H9 (cell line): ENCODE measurements around the gene SEMA6A. TPM values are rescaled to one million over a fixed set of nuclear protein-coding genes. Genes with fewer than 3 reads are reported as not detected.
A peak's percentile ranks its signal among the peaks of the same experiment; 100 is the strongest.

Experiments
- DNase-seq: peaks from one replicate; pipeline ENCODE4 v3.0.0-alpha.2; 2017
- H2AFZ ChIP-seq: one replicate; pipeline ENCODE4 v1.6.1; 2013; ENCODE audit warnings: mild to moderate bottlenecking, low read length, control low read depth, moderate library complexity
- H2AK5ac ChIP-seq: 2 replicates; pipeline ENCODE4 v1.6.1; 2013; ENCODE audit warnings: low read length, control low read depth, mixed read lengths; ENCODE audit not compliant: insufficient read length
- H2BK120ac ChIP-seq: one replicate; pipeline ENCODE4 v1.6.1; 2013; ENCODE audit warnings: low read depth, mild to moderate bottlenecking, low read length, control low read depth, inconsistent platforms; ENCODE audit not compliant: poor library complexity, severe bottlenecking
- H2BK12ac ChIP-seq: 2 replicates; pipeline ENCODE4 v1.6.1; 2013; ENCODE audit warnings: low read length, control low read depth, mixed read lengths, low read depth; ENCODE audit not compliant: insufficient read length
- H2BK15ac ChIP-seq: 2 replicates; pipeline ENCODE4 v1.6.1; 2013; ENCODE audit warnings: low read depth, low read length, control low read depth
- H2BK20ac ChIP-seq: one replicate; pipeline ENCODE4 v1.6.1; 2013; ENCODE audit warnings: low read depth, mild to moderate bottlenecking, low read length, control low read depth, inconsistent platforms; ENCODE audit not compliant: poor library complexity, severe bottlenecking
- H2BK5ac ChIP-seq: 2 replicates; pipeline ENCODE4 v1.6.1; 2013; ENCODE audit warnings: low read length, control low read depth, mixed read lengths; ENCODE audit not compliant: insufficient read length
- H3K14ac ChIP-seq: 2 replicates; pipeline ENCODE4 v1.6.1; 2013; ENCODE audit warnings: low read length, control low read depth; ENCODE audit not compliant: insufficient read depth
- H3K18ac ChIP-seq: 2 replicates; pipeline ENCODE4 v1.6.1; 2013; ENCODE audit warnings: low read depth, mild to moderate bottlenecking, mixed read lengths, low read length, control low read depth; ENCODE audit not compliant: insufficient read length
- H3K23ac ChIP-seq: 2 replicates; pipeline ENCODE4 v1.6.1; 2013; ENCODE audit warnings: low read length, control low read depth, mixed read lengths, low read depth; ENCODE audit not compliant: insufficient read length
- H3K23me2 ChIP-seq: 2 replicates; pipeline ENCODE4 v1.6.1; 2013; ENCODE audit warnings: low read depth, mild to moderate bottlenecking, mixed read lengths, low read length, control low read depth; ENCODE audit not compliant: insufficient read length, poor library complexity, severe bottlenecking
- H3K27ac ChIP-seq: 2 replicates; pipeline ENCODE4 v1.5.1; 2013; ENCODE audit warnings: low read length, control low read depth, mixed read lengths, low read depth; ENCODE audit not compliant: insufficient read length
- H3K27me3 ChIP-seq: 2 replicates; pipeline ENCODE4 v1.6.1; 2013; ENCODE audit warnings: low read length, control low read depth, inconsistent platforms; ENCODE audit not compliant: insufficient read depth
- H3K4ac ChIP-seq: 2 replicates; pipeline ENCODE4 v1.6.1; 2013; ENCODE audit warnings: low read depth, mild to moderate bottlenecking, control low read depth, inconsistent platforms, low read length, moderate library complexity
- H3K4me1 ChIP-seq: 2 replicates; pipeline ENCODE4 v1.6.1; 2013; ENCODE audit warnings: low read length, control low read depth, inconsistent platforms; ENCODE audit not compliant: insufficient read depth
- H3K4me2 ChIP-seq: 2 replicates; pipeline ENCODE4 v1.6.1; 2013; ENCODE audit warnings: low read length, control low read depth, mixed read lengths; ENCODE audit not compliant: insufficient read length, insufficient read depth
- H3K56ac ChIP-seq: 2 replicates; pipeline ENCODE4 v1.6.1; 2013; ENCODE audit warnings: low read depth, mild to moderate bottlenecking, mixed read lengths, low read length, control low read depth; ENCODE audit not compliant: insufficient read length
- H3K79me1 ChIP-seq: 2 replicates; pipeline ENCODE4 v1.6.1; 2013; ENCODE audit warnings: low read depth, mild to moderate bottlenecking, moderate library complexity, low read length, control low read depth, inconsistent platforms; ENCODE audit not compliant: insufficient read depth, poor library complexity, severe bottlenecking
- H3K79me2 ChIP-seq: 2 replicates; pipeline ENCODE4 v1.6.1; 2013; ENCODE audit warnings: low read length, control low read depth, inconsistent platforms; ENCODE audit not compliant: insufficient read depth
- H3K9ac ChIP-seq: 2 replicates; pipeline ENCODE4 v1.6.1; 2013; ENCODE audit warnings: low read length, control low read depth, mixed read lengths; ENCODE audit not compliant: insufficient read length; ENCODE audit errors: extremely low read depth
- H3K9me3 ChIP-seq: one replicate; pipeline ENCODE4 v1.6.1; 2013; ENCODE audit warnings: low read depth, low read length, inconsistent platforms; ENCODE audit not compliant: control insufficient read depth
- H3T11ph ChIP-seq: one replicate; pipeline ENCODE4 v1.6.1; 2013; ENCODE audit warnings: mild to moderate bottlenecking, low read length, control low read depth, inconsistent platforms
- H4K20me1 ChIP-seq: one replicate; pipeline ENCODE4 v1.6.1; 2013; ENCODE audit not compliant: control insufficient read depth, insufficient read length, insufficient read depth
- H4K5ac ChIP-seq: 2 replicates; pipeline ENCODE4 v1.6.1; 2013; ENCODE audit warnings: low read depth, mild to moderate bottlenecking, mixed read lengths, low read length, control low read depth; ENCODE audit not compliant: insufficient read length
- H4K8ac ChIP-seq: replicated peaks from 2 replicates; pipeline ENCODE4 v1.6.1; 2013; ENCODE audit warnings: low read length, control low read depth, mixed read lengths, low read depth; ENCODE audit not compliant: insufficient read length
- H4K91ac ChIP-seq: 2 replicates; pipeline ENCODE4 v1.6.1; 2013; ENCODE audit warnings: low read depth, mild to moderate bottlenecking, moderate library complexity, mixed read lengths, low read length, control low read depth; ENCODE audit not compliant: insufficient read length
- H3K27ac Mint-ChIP-seq, 3 experiments: 2 replicates in 2 of 3; 3 replicates in 1 of 3; pipeline ENCODE4 v1.8.0; 2020 to 2021; ENCODE audit warnings: mixed read lengths in 3 of 3, mild to moderate bottlenecking in 1 of 3, moderate library complexity in 1 of 3
- H3K27me3 Mint-ChIP-seq: 2 replicates; pipeline ENCODE4 v1.8.0; 2021; ENCODE audit warnings: low read depth, mild to moderate bottlenecking, moderate library complexity, mixed read lengths
- H3K36me3 Mint-ChIP-seq, 3 experiments: 2 replicates in 2 of 3; 3 replicates in 1 of 3; pipeline ENCODE4 v1.8.0; 2020 to 2021; ENCODE audit warnings: low read depth in 3 of 3, mixed read lengths in 3 of 3; ENCODE audit not compliant: insufficient read depth in 1 of 3
- H3K4me1 Mint-ChIP-seq, 2 experiments: 2 replicates each; pipeline ENCODE4 v1.8.0; 2020; ENCODE audit warnings: mixed read lengths in 2 of 2
- H3K4me3 Mint-ChIP-seq, 2 experiments: 2 replicates in 1 of 2; 3 replicates in 1 of 2; pipeline ENCODE4 v1.8.0; 2020 to 2021; ENCODE audit warnings: mild to moderate bottlenecking in 2 of 2, mixed read lengths in 2 of 2, moderate library complexity in 1 of 2
- H3K9me3 Mint-ChIP-seq, 2 experiments: 2 replicates in 1 of 2; 3 replicates in 1 of 2; pipeline ENCODE4 v1.8.0; 2020; ENCODE audit warnings: mild to moderate bottlenecking in 2 of 2, mixed read lengths in 2 of 2, moderate library complexity in 1 of 2
- WGBS: extraction: QIAGEN DNeasy Blood & Tissue Kit; methylation state at CpG from one replicate; pipeline ENCODE4 v1.1.7; 2013; ENCODE audit warnings: missing lambda C conversion rate, low lambda C conversion rate, mixed read lengths; ENCODE audit not compliant: insufficient read length; ENCODE audit errors: extremely low coverage; 5-methylcytosine and 5-hydroxymethylcytosine counted together
- total RNA-seq: library from RNA; stranded (reverse); gene quantifications from 2 replicates; pipeline ENCODE4 v1.2.1, GENCODE V29; 2021
- TF ChIP-seq, protein P1 (sequence below): fragments of 200-600 bp; sonication (generic); conservative IDR thresholded peaks from 3 replicates; pipeline ENCODE4 v1.8.0; 2021; ENCODE audit warnings: antibody characterized with exemption, mild to moderate bottlenecking

Gene SEMA6A
- total RNA-seq, 1 experiment from 2014 or later: 354 TPM

DNA sequence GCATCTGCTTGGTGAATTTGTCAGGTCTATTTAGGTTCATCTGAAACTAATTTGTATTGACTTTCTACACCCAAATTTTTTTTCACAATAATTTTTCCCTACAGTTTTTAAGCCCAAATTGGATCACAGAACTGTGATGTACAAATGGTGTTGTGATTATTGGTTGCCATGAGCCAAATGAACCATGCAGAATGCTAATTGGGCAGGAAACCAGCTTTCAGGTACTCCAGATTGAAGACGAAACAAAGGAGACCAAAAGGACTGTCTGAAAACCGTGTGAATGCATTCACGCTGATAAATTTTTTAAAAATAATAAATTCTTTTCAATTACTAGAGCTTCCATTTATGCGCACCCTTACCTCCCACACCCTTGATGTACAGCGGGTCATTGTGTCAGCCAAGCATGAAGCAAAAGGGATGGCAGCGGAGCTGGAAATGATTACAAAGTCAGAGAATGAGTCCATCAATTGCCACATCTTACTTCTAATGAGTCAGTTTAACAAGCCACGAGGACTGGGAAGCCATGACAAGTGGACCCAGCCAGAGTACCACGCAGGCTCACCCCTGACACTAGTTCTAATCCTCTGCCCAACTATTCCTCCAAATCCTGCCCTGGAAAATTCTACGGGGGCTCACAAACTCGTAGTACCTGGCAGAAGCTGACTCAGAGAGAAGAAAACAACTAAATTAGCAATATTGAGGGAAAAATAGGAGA lies 66.5 kb downstream of the SEMA6A start:
- Histone ChIP-seq H4K20me1 (peaks cover 2% of the 10 kb centered on the region), H2BK5ac (no peak overlapping the region), H2BK20ac (no peak overlapping the region), H3K4me2 (no peak overlapping the region), H3K79me1 (peaks cover 3% of the 10 kb centered on the region), H2BK12ac (no peak overlapping the region), H2BK120ac (no peak overlapping the region), H3K14ac (no peak overlapping the region), H3K4ac (no peak overlapping the region), H2AFZ (no peak overlapping the region), H3K56ac (no peak overlapping the region), H3K23ac (no peak overlapping the region), H4K5ac (no peak overlapping the region), H3K27me3 (no peaks in the 10 kb centered on the region), H3K18ac (no peak overlapping the region), H3K9me3 (no peaks in the 10 kb centered on the region), H3K23me2 (no peaks in the 10 kb centered on the region), H4K91ac (no peak overlapping the region), H3T11ph (no peak overlapping the region), H4K8ac (no peak overlapping the region), H3K27ac (no peak overlapping the region), H2BK15ac (no peak overlapping the region), H2AK5ac (no peak overlapping the region), H3K79me2 (peaks cover 89% of the 10 kb centered on the region), H3K4me1 (peaks cover 21% of the 10 kb centered on the region), H3K9ac (no peak overlapping the region)
- Mint-ChIP-seq H3K4me3 (no peak overlapping the region), H3K27me3 (no peaks in the 10 kb centered on the region), H3K9me3 (no peaks in the 10 kb centered on the region), H3K4me1 (peaks cover 65 to 76% of the 10 kb centered on the region in 2 experiments), H3K27ac (peak overlapping the region; percentile 34 to 85 (median 41); a peak in 3 of 7 replicates), H3K36me3 (peaks cover 17 to 30% (median 26%) of the 10 kb centered on the region in 3 experiments; a peak in 6 of 7 replicates)
- TF ChIP-seq, protein P1, sequence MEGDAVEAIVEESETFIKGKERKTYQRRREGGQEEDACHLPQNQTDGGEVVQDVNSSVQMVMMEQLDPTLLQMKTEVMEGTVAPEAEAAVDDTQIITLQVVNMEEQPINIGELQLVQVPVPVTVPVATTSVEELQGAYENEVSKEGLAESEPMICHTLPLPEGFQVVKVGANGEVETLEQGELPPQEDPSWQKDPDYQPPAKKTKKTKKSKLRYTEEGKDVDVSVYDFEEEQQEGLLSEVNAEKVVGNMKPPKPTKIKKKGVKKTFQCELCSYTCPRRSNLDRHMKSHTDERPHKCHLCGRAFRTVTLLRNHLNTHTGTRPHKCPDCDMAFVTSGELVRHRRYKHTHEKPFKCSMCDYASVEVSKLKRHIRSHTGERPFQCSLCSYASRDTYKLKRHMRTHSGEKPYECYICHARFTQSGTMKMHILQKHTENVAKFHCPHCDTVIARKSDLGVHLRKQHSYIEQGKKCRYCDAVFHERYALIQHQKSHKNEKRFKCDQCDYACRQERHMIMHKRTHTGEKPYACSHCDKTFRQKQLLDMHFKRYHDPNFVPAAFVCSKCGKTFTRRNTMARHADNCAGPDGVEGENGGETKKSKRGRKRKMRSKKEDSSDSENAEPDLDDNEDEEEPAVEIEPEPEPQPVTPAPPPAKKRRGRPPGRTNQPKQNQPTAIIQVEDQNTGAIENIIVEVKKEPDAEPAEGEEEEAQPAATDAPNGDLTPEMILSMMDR: no peak
- WGBS: no CpG with 5 or more reads among the region's 10 CpGs
- no peak for DNase-seq
